ENCODE results near the gene CFAP20DC.
A peak's percentile ranks its signal among the peaks of the same experiment; 100 is the strongest.
"Not testable (repeated sequence)": the region's sequence is repeated elsewhere in the genome, so short reads cannot be mapped to it uniquely, and the experiment has no call there.

The CFAP20DC gene

DNA sequence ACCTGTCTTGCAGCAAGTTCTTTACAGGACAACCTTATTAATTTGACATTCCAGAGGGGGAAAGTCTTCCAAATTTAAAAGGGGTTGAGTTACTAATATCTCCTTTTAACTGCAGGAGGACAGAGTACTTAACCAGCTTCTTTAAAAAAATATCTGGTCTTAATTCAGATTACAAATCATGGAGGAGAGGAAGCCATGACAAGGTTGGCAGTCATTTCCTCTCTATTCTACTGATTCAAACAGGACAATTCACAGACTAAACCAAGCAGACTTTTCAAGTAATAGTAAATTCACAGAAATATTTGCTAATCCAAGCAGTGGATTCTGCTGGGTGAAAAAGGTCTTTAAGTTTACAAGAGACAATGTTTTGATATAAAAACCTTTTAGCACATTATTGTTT is 185.3 kb downstream of the CFAP20DC start:
- DNase-seq: no peak

DNA sequence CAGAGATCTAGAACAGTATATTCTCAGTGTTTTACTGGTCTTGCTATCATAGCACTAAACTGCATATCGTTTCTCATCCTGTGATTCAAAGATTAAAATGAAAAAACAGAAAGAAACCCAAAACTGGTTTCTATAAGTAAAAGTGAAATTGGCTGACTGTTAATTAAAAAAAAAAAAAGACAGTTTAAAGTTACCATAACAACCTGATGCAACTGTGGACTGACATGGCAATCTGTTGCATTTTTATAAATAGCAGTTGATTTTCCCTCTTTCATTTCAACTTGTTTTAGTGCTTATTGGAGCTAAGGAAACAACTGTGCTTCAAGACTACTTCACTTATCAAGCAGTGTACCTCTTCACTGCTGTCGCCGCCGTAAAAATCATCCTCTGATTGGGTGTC is 186.6 kb downstream of the CFAP20DC start:
- no peak for DNase-seq

DNA sequence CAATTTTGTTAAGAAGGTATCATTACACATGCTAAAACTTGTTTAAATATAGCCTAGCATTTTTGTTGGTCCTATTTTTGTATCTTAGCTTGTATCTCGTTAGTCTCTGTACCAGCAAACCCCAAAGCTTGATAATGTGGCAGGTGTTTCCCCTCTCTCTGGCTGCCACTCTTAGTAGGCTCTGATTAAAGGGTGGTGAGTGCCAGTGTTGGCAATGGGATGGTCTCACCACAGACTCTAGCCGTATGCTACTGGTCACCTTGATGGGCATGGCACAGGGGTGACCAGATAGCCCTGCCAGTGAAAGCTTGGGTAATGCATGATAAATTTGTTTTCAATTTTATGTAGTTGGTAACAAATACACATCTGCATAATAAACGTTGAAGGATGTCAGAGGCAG is 188.3 kb downstream of the CFAP20DC start:
- no peak for DNase-seq

DNA sequence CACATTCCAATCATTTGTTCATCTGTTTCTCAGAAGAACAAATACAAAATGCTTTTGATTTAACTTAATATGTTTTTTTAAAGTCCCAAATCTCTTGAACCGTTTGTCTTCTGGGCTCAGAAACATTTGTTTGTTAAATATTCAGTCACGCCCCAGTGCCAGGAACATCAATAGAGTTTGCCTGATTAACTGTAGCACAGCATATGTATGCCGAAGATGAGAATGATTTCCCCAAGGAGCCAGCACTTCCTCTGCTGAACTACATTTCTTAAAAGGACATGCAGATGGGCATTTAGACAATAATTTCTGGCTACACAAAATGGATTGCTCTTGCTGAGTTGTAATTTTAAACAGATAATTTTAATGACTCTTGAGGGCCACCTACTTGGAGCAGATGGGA is 191.7 kb downstream of the CFAP20DC start:
- no peak for DNase-seq

DNA sequence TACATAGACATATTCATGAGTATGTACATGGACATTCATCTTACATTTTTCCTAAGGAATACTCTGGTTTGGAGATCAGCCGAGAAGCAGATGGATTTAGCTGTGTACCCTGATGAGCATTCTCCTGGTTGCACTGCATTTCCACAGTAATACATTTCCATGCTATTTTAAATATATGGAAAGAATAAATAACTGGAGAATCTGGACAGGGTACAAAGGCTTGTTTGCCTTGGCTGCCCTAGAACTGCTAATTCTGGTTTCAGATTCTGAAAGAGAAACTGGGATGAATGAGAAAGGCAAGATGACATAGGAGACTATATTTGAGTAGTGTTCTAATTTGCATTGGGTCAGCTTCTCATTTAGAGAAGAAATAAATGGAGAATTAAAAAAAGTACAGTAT is 192.4 kb downstream of the CFAP20DC start:
- no peak for DNase-seq

DNA sequence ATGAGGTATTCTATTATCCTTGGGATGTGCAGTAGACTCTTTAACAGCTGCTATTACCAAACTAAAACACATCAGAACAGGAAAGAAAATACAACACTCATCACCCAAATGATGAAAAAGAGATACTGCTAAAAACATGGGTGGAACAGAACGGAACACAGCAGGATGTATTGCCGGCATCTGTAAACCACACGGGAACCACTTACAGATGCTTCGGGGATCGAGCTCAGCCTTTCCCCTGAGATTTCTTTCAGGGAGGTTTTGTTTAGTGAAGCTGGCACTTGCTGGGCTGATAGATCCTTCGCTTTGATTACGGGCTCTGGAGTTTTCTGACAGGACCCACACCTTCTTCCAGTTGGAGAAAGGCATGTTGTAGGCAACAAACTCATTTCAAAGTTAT is 201.0 kb downstream of the CFAP20DC start:
- DNase-seq: no peak

DNA sequence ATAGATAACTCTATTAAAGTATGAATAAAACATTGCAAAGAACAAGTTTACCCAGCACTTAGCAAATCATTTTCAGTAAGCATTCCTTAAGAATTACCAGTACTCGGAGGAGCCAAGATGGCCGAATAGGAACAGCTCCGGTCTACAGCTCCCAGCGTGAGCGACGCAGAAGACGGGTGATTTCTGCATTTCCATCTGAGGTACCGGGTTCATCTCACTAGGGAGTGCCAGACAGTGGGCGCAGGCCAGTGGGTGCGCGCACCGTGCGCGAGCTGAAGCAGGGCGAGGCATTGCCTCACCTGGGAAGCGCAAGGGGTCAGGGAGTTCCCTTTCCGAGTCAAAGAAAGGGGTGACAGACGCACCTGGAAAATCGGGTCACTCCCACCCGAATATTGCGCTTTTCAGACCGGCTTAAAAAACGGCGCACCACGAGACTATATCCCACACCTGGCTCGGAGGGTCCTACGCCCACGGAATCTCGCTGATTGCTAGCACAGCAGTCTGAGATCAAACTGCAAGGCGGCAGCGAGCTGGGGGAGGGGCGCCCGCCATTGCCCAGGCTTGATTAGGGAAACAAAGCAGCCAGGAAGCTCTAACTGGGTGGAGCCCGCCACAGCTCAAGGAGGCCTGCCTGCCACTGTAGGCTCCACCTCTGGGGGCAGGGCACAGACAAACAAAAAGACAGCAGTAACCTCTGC is 207.6 kb downstream of the CFAP20DC start:
- DNase-seq: not testable (repeated sequence)

DNA sequence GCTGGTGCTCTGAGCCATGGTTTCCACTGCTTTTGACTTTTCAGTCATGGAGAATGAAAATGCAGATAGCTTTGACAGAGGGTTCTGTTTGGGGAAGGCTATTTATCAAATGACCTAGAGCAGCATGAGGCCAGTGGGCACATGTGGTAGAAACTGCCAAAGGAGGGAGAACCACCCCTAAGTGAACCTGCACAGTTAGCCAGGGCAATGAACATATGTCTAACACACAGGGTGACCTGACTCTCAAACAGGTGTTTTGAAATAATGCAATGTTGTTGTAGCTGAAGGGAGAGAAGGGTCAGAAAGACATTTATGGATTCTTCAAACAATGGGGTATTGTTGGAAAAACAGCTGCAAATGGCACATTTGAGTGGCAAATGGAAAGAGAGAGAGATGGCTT is 208.9 kb downstream of the CFAP20DC start:
- DNase-seq: no peak

DNA sequence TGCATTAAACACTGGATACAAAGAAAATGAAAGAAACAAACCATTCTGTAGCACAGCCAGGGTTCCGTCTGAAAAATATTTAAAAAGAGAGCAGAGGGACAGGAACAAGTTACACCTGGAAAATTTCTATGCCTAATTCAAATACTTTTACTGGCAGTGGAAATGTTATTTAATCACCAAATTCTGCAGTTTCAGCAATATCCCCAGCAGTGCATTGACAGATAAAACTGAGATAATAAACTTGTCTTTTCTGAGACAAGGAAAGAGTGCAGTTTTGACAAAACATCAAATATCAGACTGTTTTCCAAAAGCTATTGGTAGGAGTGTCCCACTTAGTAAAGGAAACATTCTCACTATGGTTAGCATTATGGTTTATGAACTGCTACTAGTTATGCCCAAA is 209.9 kb downstream of the CFAP20DC start:
- no peak for DNase-seq

DNA sequence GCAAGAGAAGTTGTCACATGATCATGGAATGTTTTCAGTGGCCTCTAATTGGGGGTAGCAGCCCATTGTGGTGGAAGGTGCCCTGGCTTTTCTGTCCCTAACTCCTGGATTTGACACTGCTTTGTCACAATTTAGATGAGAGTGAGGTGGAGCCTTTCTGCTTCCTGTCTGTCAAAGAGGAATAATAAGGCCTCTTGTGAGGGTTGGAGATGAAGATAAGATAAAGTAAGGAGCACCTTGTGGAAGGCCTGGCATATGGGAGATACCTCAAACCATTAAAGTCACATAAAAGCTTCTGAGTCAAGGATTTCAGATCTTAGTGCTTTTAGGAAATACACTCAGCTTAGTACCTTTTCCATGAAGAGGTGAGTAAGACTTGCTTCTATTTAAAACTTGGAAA is 210.6 kb downstream of the CFAP20DC start:
- DNase-seq: no peak

DNA sequence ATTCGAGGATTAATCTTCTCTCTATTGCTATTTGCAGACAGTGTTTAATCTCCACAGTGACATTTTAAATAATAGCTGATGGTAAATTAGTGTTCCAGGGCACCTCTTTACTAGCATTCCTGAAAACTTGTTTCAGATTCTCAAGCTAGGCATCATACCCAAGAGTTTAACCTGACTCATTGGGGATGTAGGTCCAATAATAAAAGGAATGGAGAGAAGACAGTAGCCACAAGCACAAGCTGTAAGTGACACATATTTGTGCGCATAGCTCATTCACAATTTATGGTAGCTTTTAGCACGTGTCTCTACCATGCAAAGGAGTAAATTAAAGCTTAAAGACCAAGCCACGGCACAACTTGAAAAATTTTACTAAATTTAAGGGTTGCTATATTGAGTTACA is 212.0 kb downstream of the CFAP20DC start:
- DNase-seq: no peak

DNA sequence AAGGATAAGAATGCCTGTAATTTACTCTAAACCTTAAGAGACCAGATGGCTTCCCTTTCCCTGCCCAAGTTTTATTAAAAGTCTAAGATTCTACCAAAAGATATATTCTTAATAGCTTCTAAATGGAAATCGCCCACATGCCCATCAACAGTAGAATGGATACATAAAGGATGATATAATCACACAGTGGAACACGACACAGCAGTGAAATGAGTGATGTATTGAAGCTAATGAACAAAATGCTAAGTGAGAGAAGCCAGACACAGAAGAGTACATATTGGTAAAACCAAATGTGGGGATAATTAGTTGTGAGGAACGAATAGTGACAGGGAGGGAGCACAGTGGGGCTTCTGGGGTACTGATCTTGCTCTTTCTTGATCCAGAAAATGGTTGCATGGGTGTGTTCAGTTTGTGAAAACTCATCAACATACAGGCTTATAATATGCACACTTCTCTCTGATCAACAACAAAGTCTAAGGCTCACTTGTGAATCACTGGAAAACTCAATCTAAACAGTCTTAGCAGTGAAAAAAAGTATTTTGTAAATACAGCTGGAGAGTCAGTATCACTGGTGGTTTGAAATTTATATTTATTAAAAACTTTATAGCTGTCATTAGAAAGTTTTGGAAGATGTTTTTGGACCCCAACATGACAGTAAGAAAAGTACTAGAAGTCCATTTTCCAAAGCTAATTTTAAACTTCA is 212.5 kb downstream of the CFAP20DC start:
- no peak for DNase-seq

DNA sequence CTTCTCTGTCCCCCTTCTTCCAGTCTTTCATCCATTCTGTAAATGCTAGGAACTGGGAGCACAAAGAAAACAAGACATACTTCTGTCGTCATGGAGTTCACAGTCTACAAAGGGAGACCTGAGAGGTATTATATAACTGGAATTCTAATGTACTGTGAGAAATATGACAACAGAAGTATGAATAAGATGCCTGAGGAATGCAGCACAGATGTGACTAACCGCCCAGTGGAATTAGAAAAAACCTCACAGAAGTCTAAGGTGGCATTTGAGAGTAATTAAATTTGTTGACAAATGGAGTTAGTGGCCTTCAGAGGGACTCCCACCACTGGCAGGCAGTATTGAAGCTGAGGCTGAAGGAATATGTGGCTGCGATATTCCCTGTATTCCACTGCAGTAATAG is 214.7 kb downstream of the CFAP20DC start:
- no peak for DNase-seq

DNA sequence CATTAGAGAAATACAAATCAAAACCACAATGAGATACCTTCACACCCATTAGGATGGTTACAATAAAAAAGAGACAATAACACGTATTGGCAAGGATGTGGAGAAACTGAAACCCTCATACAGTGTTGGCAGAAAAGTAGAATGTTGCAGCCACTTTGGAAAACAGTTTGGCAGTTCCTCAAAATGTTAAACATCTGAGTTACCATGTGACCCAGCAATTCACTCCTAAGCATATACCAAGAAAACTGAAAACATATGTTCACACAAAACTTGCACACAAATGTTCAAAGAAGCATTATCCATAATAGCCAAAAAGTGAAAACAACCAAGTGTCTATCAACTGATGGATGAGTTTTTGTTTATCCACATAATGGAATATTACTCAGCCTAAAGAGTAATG is 216.3 kb downstream of the CFAP20DC start:
- DNase-seq: no peak

DNA sequence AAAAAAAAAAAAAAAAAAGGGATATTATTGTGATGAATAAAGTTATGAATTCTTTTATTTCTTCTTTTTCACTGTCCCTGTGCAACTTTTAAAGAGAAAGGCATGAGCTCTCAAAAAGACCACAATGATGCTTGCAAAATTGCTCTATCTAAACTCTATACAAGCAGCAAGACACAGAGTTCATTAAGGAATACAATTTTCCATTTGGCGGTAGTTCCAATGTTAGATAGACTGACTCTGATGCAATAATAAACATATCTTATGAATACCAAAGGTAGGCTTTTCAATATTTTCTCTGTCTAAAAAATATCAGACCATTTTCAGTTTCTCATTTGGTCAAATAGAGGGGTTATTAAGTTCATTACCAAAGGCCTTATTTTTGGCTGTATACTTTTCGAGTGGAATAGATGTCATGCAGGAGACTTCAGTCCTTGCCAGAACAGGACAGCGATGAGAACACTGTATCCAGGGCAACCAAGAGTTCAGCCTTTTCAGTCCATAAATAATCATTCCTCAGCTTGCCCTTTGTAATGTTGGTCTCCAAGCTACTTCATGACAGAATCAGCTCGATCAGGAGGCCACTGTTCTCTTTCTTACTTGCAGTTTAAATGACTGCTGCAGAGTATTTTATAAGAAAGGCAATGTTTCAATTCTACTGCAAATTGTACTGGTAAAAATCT is 220.4 kb downstream of the CFAP20DC start:
- DNase-seq: no peak

DNA sequence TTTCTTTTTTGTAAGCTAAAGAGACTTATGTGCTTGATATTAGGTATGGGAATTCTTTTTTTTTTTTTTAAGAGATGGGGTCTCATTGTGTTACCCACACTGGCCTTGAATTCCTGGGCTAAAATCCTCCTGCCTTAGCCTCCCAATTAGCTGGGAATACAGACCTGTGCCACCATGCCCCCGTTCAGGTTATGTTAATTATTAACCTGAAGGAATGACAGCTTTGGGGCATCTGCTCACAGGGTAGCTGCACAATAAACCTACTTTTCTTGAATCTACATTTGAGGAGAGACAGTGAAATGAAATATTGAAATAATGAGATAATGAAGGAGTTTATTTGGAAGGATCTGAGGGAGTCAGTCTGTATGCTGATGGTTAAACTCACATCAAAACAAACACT is 225.0 kb downstream of the CFAP20DC start:
- DNase-seq: no peak

DNA sequence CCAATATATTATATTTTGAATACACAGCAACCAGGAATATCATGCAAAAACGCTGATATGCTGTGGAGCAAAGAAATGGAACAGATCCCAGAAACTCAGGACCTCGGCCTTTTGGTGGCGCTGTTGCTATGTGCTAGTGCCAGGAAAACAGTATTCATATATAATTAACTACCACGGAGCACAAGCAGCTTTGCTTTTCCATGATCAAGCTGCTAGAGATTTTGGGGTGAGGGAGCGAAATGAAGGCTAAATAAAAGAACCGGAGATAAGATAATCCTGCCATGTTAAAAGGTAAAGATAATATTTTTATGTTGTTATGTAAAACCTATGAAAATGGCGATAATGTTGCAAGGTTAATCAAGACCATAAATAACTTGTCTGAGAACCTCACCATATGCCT is 225.5 kb downstream of the CFAP20DC start:
- DNase-seq: peak; percentile 11 to 42 (median 24)

DNA sequence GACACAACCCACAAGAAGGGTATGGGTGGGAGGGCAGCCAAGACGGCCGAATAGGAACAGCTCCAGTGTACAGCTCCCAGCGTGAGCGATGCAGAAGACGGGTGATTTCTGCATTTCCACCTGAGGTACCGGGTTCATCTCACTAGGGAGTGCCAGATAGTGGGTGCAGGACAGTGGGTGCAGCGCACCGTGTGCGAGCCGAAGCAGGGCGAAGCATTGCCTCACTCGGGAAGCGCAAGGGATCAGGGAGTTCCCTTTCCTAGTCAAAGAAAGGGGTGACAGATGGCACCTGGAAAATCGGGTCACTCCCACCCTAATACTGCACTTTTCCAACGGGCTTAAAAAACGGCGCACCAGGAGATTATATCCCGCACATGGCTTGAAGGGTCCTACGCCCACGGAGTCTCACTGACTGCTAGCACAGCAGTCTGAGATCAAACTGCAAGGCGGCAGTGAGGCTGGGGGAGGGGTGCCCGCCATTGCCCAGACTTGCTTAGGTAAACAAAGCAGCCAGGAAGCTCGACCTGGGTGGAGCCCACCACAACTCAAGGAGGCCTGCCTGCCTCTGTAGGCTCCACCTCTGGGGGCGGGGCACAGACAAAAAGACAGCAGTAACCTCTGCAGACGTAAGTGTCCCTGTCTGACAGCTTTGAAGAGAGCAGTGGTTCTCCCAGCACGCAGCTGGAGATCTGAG is 243.1 kb downstream of the CFAP20DC start:
- DNase-seq: not testable (repeated sequence)

DNA sequence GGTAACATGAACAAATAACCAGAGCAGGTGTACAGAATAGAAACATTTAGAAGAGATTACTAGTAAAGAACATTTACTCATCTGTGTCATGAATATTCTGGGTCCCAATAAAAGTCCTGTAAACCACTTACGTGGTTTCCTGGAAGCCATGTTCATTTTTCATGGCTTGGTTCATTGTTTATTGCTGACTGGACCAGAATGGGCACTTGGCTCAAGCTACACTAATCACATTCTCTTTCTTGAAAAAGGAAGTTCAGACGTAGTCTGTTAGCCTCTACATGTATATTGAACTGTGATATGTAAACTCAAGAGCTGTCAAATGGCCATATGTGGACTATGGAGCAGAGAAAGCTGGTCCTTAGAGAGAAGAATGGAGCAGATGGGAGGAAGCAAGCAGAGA is 244.9 kb downstream of the CFAP20DC start:
- DNase-seq: no peak

DNA sequence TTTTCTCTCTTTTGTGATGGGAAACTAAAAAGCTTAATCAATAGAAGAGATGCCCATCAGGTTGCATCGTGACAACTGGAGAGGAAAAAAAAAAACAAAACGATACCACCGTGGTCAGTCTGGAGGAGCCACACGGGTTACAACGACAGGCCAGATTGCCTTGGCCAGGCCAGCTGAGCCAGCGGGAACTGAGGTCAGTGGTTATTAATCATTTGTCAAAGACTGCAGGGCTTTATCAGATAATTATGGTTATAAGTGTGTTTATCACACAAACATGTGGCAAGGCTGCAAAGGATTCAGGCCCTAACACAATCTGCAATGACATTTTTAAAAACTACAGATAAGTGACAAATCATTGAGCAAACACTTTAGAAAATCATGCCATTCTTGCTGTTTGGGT is 248.3 kb downstream of the CFAP20DC start:
- DNase-seq: peak in 2 of 3 experiments; percentile 4 to 52

DNA sequence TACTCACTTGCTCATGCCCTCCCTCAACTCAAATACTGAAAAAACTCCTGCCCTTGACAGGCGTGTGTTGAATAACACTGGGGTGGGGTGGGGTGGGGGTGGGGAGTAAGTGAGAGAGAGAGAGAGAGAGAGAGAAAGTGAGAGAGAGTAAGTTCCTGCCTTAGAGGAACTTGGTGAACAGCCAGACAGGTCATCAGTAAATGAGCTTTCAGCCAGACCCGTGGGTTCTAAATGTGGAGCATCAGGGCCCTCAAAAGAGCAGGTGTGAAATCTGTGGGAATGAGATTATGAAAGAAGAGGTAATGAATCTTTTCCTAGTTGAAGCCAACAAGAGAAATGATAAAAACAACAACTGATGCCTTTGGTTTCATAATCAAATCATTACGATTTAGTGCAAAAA is 248.9 kb downstream of the CFAP20DC start:
- DNase-seq: peak in 1 of 3 experiments; percentile 2

DNA sequence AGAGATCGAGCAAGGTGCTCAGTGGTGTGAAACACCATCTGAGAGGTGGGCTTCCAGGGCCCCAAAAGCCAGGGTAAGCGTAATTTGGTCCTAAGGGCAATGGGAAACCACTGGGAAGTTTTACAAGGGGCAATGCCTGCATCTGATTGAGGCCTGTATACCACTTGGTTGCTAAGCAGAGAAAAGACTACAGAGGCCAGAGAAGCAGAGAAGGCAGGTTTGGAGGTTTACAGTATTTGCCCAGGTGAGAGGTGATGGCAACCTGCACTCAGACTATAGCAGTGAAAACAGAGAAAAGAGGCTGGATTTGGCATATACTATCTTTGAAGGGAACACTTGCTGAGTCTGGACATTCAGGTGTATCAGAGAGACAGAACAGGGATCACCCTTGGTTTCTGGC is 249.8 kb downstream of the CFAP20DC start:
- no peak for DNase-seq

DNA sequence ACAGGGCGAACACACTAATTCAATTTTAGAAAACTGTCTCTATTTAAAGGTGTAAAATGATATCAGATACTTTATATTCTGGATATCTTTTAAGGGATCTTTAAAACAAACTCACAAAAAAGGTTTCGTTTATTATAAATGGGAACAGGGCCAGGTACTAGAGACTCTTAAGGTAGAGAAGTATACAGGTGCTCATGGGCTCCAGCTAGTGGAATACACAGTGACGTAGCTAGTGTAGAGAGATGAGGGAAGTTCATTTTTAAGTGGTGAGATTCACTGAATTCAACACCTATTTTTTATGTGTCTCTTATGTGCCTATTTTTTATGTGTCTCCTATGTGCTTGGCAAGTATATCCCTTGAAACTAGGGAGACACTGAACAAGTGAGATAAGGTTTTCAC is 250.6 kb downstream of the CFAP20DC start:
- DNase-seq: no peak

DNA sequence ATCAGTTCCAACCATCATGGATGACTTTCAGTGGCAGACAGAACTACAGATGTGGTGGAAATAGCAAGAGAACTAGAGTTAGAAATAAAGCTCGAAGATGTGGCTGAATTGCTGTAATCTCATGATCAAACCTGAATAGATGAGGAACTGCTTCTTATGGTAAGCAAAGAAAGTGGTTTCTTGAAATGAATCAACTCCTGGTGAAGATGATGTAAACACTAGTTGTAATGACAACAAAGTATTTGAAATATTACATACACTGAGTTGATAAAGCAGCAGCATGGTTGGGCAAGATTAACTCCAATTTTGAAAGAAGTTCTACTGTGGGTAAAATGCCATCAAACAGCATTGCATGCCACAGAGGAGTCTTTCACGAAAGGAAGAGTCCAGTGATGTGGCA is 251.5 kb downstream of the CFAP20DC start:
- DNase-seq: no peak

All from NCI-H1417 (cell line).